ENCODE results near the gene TSC22D1.
A peak's percentile ranks its signal among the peaks of the same experiment; 100 is the strongest.
"Not testable (repeated sequence)": the region's sequence is repeated elsewhere in the genome, so short reads cannot be mapped to it uniquely, and the experiment has no call there.

Gene TSC22D1
- 8.5 to 67.9 (median 51.5) reads per million in 3 experiments for total RNA-seq

GRCh38 chr13:44575741-44576350 lies at the start of gene TSC22D1:
Gene TSC22D1, minus strand, starts transcription at chr13:44576330. Its CDS starts 256 bp downstream, at chr13:44576074.
- peak; percentile 69 for DNase-seq

- DNase-seq = no peak
Observed at GRCh38 chr13:44622708-44623107, 46.6 kb upstream of the TSC22D1 start.

GRCh38 chr13:44622261-44622660 lies 46.1 kb upstream of the TSC22D1 start:
- no peak for DNase-seq

GRCh38 chr13:44620057-44620456 lies 43.9 kb upstream of the TSC22D1 start:
- DNase-seq = no peak

GRCh38 chr13:44619651-44620050 lies 43.5 kb upstream of the TSC22D1 start:
- no peak for DNase-seq

- no peak for DNase-seq
Observed at GRCh38 chr13:44618326-44618725, 42.2 kb upstream of the TSC22D1 start.

GRCh38 chr13:44617648-44618047 lies 41.5 kb upstream of the TSC22D1 start:
- DNase-seq = no peak

- DNase-seq = no peak
Observed at GRCh38 chr13:44609137-44609536, 33.0 kb upstream of the TSC22D1 start.

- DNase-seq = no peak
Observed at GRCh38 chr13:44605721-44606120, 29.6 kb upstream of the TSC22D1 start.

GRCh38 chr13:44605275-44605674 lies 29.1 kb upstream of the TSC22D1 start:
- DNase-seq = no peak

GRCh38 chr13:44601586-44601985 lies 25.5 kb upstream of the TSC22D1 start:
- DNase-seq = no peak

GRCh38 chr13:44593861-44594592 lies 17.9 kb upstream of the TSC22D1 start:
- DNase-seq = not testable (repeated sequence)

- DNase-seq = no peak
Observed at GRCh38 chr13:44592216-44592847, 16.2 kb upstream of the TSC22D1 start.

GRCh38 chr13:44591316-44591715 lies 15.2 kb upstream of the TSC22D1 start:
- no peak for DNase-seq

GRCh38 chr13:44583137-44583536 lies 7.0 kb upstream of the TSC22D1 start:
- DNase-seq = no peak

- no peak for DNase-seq
Observed at GRCh38 chr13:44578067-44578400, 1.9 kb upstream of the TSC22D1 start.

- peak; percentile 92 for DNase-seq
Observed at GRCh38 chr13:44577236-44578066, 1.3 kb upstream of the TSC22D1 start.

- DNase-seq = no peak
Observed at GRCh38 chr13:44576351-44577235, 463 bp upstream of the TSC22D1 start.

GRCh38 chr13:44575035-44575434 lies 1.1 kb downstream of the TSC22D1 start:
- no peak for DNase-seq

- no peak for DNase-seq
Observed at GRCh38 chr13:44574466-44574855, 1.7 kb downstream of the TSC22D1 start.

GRCh38 chr13:44573790-44574465 lies 2.2 kb downstream of the TSC22D1 start:
- DNase-seq = no peak

GRCh38 chr13:44573071-44573470 lies 3.1 kb downstream of the TSC22D1 start:
- DNase-seq = no peak

Data from central memory CD4-positive, alpha-beta T cell (primary cell).